ENCODE data around the gene FITM1.

DNA sequence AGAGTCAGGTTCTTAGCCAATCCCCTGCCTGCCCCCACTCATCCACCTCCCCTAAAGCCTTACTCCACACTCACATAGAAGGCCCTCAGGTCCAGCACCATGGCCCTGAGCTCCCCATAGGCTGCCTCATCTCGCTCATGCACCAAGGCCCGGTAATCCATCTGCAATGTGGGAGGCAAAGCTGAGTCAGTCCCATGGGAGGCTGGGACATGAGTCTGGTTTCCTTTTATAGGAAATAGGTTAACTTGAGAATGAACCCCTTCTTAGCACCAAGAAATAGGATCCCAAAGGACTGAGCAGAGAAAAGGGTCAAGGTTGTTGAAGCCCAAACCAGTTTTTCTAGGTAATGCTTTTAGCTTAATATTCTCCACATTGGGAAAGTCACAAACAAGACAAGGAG is 13.1 kb downstream of the FITM1 start:
- TF ChIP-seq, protein P1, sequence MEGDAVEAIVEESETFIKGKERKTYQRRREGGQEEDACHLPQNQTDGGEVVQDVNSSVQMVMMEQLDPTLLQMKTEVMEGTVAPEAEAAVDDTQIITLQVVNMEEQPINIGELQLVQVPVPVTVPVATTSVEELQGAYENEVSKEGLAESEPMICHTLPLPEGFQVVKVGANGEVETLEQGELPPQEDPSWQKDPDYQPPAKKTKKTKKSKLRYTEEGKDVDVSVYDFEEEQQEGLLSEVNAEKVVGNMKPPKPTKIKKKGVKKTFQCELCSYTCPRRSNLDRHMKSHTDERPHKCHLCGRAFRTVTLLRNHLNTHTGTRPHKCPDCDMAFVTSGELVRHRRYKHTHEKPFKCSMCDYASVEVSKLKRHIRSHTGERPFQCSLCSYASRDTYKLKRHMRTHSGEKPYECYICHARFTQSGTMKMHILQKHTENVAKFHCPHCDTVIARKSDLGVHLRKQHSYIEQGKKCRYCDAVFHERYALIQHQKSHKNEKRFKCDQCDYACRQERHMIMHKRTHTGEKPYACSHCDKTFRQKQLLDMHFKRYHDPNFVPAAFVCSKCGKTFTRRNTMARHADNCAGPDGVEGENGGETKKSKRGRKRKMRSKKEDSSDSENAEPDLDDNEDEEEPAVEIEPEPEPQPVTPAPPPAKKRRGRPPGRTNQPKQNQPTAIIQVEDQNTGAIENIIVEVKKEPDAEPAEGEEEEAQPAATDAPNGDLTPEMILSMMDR (IDR thresholded peaks at IDR 0.05) = no peak
- TF ChIP-seq POLR2A (IDR thresholded peaks at IDR 0.05) = no peak
